Fibroblast of villous mesenchyme (primary cell): ENCODE results near the gene NFE2L1. TPM values are rescaled to one million over a fixed set of nuclear protein-coding genes. Genes with fewer than 3 reads are reported as not detected.
"Not testable (repeated sequence)": the region's sequence is repeated elsewhere in the genome, so short reads cannot be mapped to it uniquely, and the experiment has no call there.

ENCODE experiments used
- DNase-seq: peaks from one replicate; pipeline ENCODE4 v3.0.0-alpha.2; 2010; ENCODE audit warnings: low read depth
- H3K4me3 ChIP-seq: 2 replicates; pipeline ENCODE4 v1.5.1; 2011; ENCODE audit warnings: low read depth, mild to moderate bottlenecking, low read length
- CTCF ChIP-seq: IDR thresholded peaks from 2 replicates; pipeline ENCODE4 v1.5.1; 2012; ENCODE audit warnings: low read depth, mild to moderate bottlenecking, low read length; ENCODE audit not compliant: insufficient read depth
- total RNA-seq: library from RNA; depleted of rRNA; stranded (reverse); fragments of >200 nt; gene quantifications from 2 replicates; pipeline ENCODE4 v1.2.3, GENCODE V29; 2012

Gene NFE2L1, protein sequence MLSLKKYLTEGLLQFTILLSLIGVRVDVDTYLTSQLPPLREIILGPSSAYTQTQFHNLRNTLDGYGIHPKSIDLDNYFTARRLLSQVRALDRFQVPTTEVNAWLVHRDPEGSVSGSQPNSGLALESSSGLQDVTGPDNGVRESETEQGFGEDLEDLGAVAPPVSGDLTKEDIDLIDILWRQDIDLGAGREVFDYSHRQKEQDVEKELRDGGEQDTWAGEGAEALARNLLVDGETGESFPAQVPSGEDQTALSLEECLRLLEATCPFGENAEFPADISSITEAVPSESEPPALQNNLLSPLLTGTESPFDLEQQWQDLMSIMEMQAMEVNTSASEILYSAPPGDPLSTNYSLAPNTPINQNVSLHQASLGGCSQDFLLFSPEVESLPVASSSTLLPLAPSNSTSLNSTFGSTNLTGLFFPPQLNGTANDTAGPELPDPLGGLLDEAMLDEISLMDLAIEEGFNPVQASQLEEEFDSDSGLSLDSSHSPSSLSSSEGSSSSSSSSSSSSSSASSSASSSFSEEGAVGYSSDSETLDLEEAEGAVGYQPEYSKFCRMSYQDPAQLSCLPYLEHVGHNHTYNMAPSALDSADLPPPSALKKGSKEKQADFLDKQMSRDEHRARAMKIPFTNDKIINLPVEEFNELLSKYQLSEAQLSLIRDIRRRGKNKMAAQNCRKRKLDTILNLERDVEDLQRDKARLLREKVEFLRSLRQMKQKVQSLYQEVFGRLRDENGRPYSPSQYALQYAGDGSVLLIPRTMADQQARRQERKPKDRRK
- 110 and 132 TPM in 2 replicates for total RNA-seq

- peak within 1 kb of the TSS; percentile 87 for H3K4me3 ChIP-seq
- TF ChIP-seq CTCF = no peak
- peak; percentile 100 for DNase-seq
These were observed at the start of gene NFE2L1 for GRCh38 chr17:48047741-48048383. Gene NFE2L1, plus strand, starts transcription at chr17:48048359. Its CDS starts 2,760 bp downstream, at chr17:48051119.

- no peak overlapping the region for H3K4me3 ChIP-seq
- TF ChIP-seq CTCF = no peak
- DNase-seq = peak; percentile 63
These were observed 48.6 kb upstream of the NFE2L1 start for GRCh38 chr17:47999582-47999981.

GRCh38 chr17:48001197-48001596 is 47.0 kb upstream of the NFE2L1 start:
- DNase-seq = no peak
- no peak for TF ChIP-seq CTCF
- no peak overlapping the region for H3K4me3 ChIP-seq

DNA sequence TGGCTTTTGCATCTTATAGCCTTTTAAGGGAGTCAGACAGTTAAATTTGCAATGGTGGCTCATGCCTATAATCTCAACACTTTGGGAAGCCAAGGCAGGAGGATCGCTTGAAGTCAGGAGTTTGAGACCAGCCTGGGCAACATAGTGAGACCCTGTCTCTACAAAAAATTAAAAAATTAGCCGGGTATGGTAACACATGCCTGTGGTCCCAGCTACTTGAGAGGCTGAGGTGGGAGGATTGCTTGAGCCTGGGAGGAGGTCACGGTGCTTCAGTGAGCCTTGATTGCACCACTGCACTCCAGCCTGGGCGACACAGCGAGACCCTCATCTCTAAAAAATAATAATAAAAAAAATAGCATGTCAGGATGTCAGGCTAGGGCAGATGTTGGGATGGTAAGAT is 46.5 kb upstream of the NFE2L1 start:
- not testable (repeated sequence) for H3K4me3 ChIP-seq, DNase-seq

DNA sequence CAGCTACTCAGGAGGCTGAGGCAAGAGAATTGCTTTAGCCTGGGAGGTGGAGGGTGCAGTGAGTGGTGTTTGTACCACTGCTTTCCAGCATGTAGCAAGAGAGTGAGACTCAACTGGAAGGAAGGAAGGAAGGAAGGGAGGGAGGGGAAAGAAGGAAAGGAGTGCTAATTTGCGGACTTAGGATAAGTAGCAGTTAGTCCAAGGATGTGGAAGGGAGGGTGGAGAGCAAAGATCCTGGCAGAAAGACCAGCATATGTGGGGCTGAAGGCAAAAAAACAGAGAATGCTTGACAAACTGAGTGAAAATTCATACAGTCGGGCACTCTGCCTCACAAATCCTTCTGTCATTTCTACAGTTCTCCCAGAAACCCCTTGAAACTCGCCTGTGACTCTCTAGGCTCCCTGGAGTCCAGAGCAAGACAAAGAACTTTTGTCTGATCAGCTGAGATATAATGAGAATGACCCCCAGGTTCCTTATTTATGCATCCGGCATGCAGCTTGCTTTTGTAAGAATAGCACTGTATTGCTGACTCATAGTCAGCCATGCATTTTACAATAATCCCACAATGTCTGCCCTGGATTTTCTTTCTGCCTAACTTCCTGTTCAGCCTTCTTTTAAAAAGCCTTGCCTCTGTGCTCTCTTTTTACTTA is 45.8 kb upstream of the NFE2L1 start:
- no peak overlapping the region for H3K4me3 ChIP-seq
- peak; percentile 89 for DNase-seq
- TF ChIP-seq CTCF = no peak

- no peak for TF ChIP-seq CTCF
- H3K4me3 ChIP-seq = no peak overlapping the region
- no peak for DNase-seq
These were observed 45.2 kb upstream of the NFE2L1 start for GRCh38 chr17:48002916-48003416.
